Activated effector memory CD4-positive, alpha-beta T cell treated with anti-CD3 and anti-CD28 coated beads, Interleukin-2, amount 50 U/mL, for 16 hours (primary cell): Measurements from ENCODE around the gene SLBP.

Experiments used
- DNase-seq: peaks from one replicate; pipeline ENCODE4 v3.0.0-alpha.2; 2020

Gene SLBP

GRCh38 chr4:1726146-1726934 is 14.2 kb upstream of the SLBP start:
- peak; percentile 97 for DNase-seq

- no peak for DNase-seq
Measured at GRCh38 chr4:1725521-1725920, 13.4 kb upstream of the SLBP start.

GRCh38 chr4:1723131-1723801 is 11.1 kb upstream of the SLBP start:
- peak; percentile 85 for DNase-seq

- peak; percentile 72 for DNase-seq
Measured at GRCh38 chr4:1722551-1723118, 10.5 kb upstream of the SLBP start.

GRCh38 chr4:1721666-1722550 is 9.8 kb upstream of the SLBP start:
- DNase-seq = no peak

GRCh38 chr4:1721003-1721665 is 9.0 kb upstream of the SLBP start, which contains the start of the genes TACC3 and TMEM129:
TACC3 (plus strand) TSS chr4:1721521; CDS start chr4:1723422, 1,901 bp downstream.
TMEM129 (minus strand) TSS chr4:1721323; CDS start chr4:1720837, 486 bp downstream.
- DNase-seq = peak; percentile 97

GRCh38 chr4:1720163-1720983 is 8.3 kb upstream of the SLBP start:
- DNase-seq = peak; percentile 82

GRCh38 chr4:1718095-1718850 is 6.2 kb upstream of the SLBP start:
- DNase-seq = no peak

GRCh38 chr4:1717129-1718094 is 5.3 kb upstream of the SLBP start:
- no peak for DNase-seq

GRCh38 chr4:1716065-1716945 is 4.2 kb upstream of the SLBP start:
- DNase-seq = no peak

- no peak for DNase-seq
Measured at GRCh38 chr4:1715002-1715758, 3.1 kb upstream of the SLBP start.

- no peak for DNase-seq
Measured at GRCh38 chr4:1714303-1715001, 2.3 kb upstream of the SLBP start.

- no peak for DNase-seq
Measured at GRCh38 chr4:1713003-1713851, 1.1 kb upstream of the SLBP start.

- DNase-seq = peak; percentile 82
Measured at GRCh38 chr4:1711571-1712215, 426 bp downstream of the SLBP start.

- no peak for DNase-seq
Measured at GRCh38 chr4:1711055-1711570, 1.0 kb downstream of the SLBP start.
